ENCODE measurements around the gene GBE1. TPM values are rescaled to one million over a fixed set of nuclear protein-coding genes. Genes with fewer than 3 reads are reported as not detected.

The GBE1 gene
- polyA plus RNA-seq, 3 donors: 7.7 to 21.7 (median 19.1) TPM

- H3K4me2 ChIP-seq (replicated peaks; ENCODE audit: extremely low read depth, low read length, poor library complexity, severe bottlenecking): no peak overlapping the region
- no peak overlapping the region for H3K27ac Mint-ChIP-seq
- H2AFZ ChIP-seq (ENCODE audit: insufficient read depth, low read depth, low read length, poor library complexity, severe bottlenecking): no peak overlapping the region
Measured at GRCh38 chr3:81443457-81443782, 318.0 kb downstream of the GBE1 start.

GRCh38 chr3:81442758-81443456 is 318.5 kb downstream of the GBE1 start:
- Histone ChIP-seq H3K4me1 (ENCODE audit: control insufficient read depth in 1 of 2, insufficient read depth in 2 of 2, low read length in 2 of 2) (no peaks in the 10 kb centered on the region), H3K9ac (ENCODE audit: insufficient read depth, low read length, poor library complexity, severe bottlenecking) (no peak overlapping the region), H3K9me3 (replicated peaks in 1 of 2; ENCODE audit: control insufficient read depth in 1 of 2, insufficient read depth in 1 of 2, low read length in 2 of 2) (no peaks in the 10 kb centered on the region), H3K79me2 (ENCODE audit: insufficient read depth, low read length) (no peaks in the 10 kb centered on the region), H2AFZ (ENCODE audit: insufficient read depth, low read depth, low read length, poor library complexity, severe bottlenecking) (no peak overlapping the region), H3K36me3 (replicated peaks in 1 of 2; ENCODE audit: control insufficient read depth in 1 of 2, insufficient read depth in 2 of 2, low read length in 2 of 2) (no peaks in the 10 kb centered on the region), H3K4me2 (replicated peaks; ENCODE audit: extremely low read depth, low read length, poor library complexity, severe bottlenecking) (no peak overlapping the region), H3K27ac (ENCODE audit: low read depth in 1 of 2, low read length in 2 of 2) (no peak overlapping the region), H3K27me3 (ENCODE audit: control insufficient read depth in 2 of 2, insufficient read depth in 2 of 2, low read length in 2 of 2) (no peaks in the 10 kb centered on the region), H3K4me3 (replicated peaks in 1 of 3; ENCODE audit: low read depth in 2 of 3, low read length in 3 of 3) (no peak overlapping the region), H4K20me1 (ENCODE audit: insufficient read depth, low read length) (no peaks in the 10 kb centered on the region)
- peaks cover 0 to 20% (median 5%) of the 10 kb centered on the region in 7 donors for H3K9me3 Mint-ChIP-seq
- WGBS (ENCODE audit: insufficient coverage): 95% methylated on average over 4 of the region's 9 CpGs
- intact Hi-C loops (cut with micrococcal nuclease): no loop called here
- no peak for DNase-seq
- no peak overlapping the region for H3K4me3 Mint-ChIP-seq
- H3K36me3 Mint-ChIP-seq: no peaks in the 10 kb centered on the region
- H3K27ac Mint-ChIP-seq: no peak overlapping the region
- peaks cover 0 to 2% (median 0%) of the 10 kb centered on the region in 3 donors for H3K27me3 Mint-ChIP-seq (ENCODE audit: low read depth in 3 of 3)
- no peaks in the 10 kb centered on the region for H3K4me1 Mint-ChIP-seq
- no peak for TF ChIP-seq CTCF (IDR thresholded peaks at IDR 0.05)

More at GRCh38 chr3:81443457-81443782, 318.0 kb downstream of the GBE1 start:
- Histone ChIP-seq H3K9me3 (replicated peaks in 1 of 2; ENCODE audit: control insufficient read depth in 1 of 2, insufficient read depth in 1 of 2, low read length in 2 of 2) (no peaks in the 10 kb centered on the region), H3K4me1 (ENCODE audit: control insufficient read depth in 1 of 2, insufficient read depth in 2 of 2, low read length in 2 of 2) (no peaks in the 10 kb centered on the region), H4K20me1 (ENCODE audit: insufficient read depth, low read length) (no peaks in the 10 kb centered on the region), H3K9ac (ENCODE audit: insufficient read depth, low read length, poor library complexity, severe bottlenecking) (no peak overlapping the region), H3K27ac (ENCODE audit: low read depth in 1 of 2, low read length in 2 of 2) (no peak overlapping the region), H3K79me2 (ENCODE audit: insufficient read depth, low read length) (no peaks in the 10 kb centered on the region), H3K27me3 (ENCODE audit: control insufficient read depth in 2 of 2, insufficient read depth in 2 of 2, low read length in 2 of 2) (no peaks in the 10 kb centered on the region), H3K4me3 (replicated peaks in 1 of 3; ENCODE audit: low read depth in 2 of 3, low read length in 3 of 3) (no peak overlapping the region), H3K36me3 (replicated peaks in 1 of 2; ENCODE audit: control insufficient read depth in 1 of 2, insufficient read depth in 2 of 2, low read length in 2 of 2) (no peaks in the 10 kb centered on the region)
- TF ChIP-seq CTCF (IDR thresholded peaks at IDR 0.05): no peak
- no peaks in the 10 kb centered on the region for H3K4me1 Mint-ChIP-seq
- intact Hi-C loops (cut with micrococcal nuclease): no loop called here
- WGBS (ENCODE audit: insufficient coverage): no CpG with 5 or more reads among the region's 3 CpGs
- no peaks in the 10 kb centered on the region for H3K36me3 Mint-ChIP-seq
- H3K4me3 Mint-ChIP-seq: no peak overlapping the region
- peaks cover 0 to 20% (median 5%) of the 10 kb centered on the region in 7 donors for H3K9me3 Mint-ChIP-seq
- peaks cover 0 to 2% (median 0%) of the 10 kb centered on the region in 3 donors for H3K27me3 Mint-ChIP-seq (ENCODE audit: low read depth in 3 of 3)
- DNase-seq: no peak

All from CD14-positive monocyte (primary cell).